DND-41 (cell line): ENCODE measurements around the gene FLT4.

Experiments used
- ATAC-seq: fragments of 200-7000 bp; cut with Tn5 transposase; 3 replicates; pipeline ENCODE4 v1.9.1; 2021; ENCODE audit warnings: low read depth; ENCODE audit not compliant: insufficient read depth
- DNase-seq: peaks from one replicate; pipeline ENCODE4 v3.0.0-alpha.2; 2020
- H2AFZ ChIP-seq: 2 replicates; pipeline ENCODE4 v1.6.0; 2012; ENCODE audit warnings: low read depth, low read length
- H3K27ac ChIP-seq: 2 replicates; pipeline ENCODE4 v1.5.1; 2012; ENCODE audit warnings: low read length, inconsistent platforms
- H3K27me3 ChIP-seq: fragments of 200-600 bp; sonication (generic); 2 replicates; pipeline ENCODE4 v1.6.0; 2012; ENCODE audit warnings: low read length, mild to moderate bottlenecking, inconsistent platforms; ENCODE audit not compliant: insufficient read depth, poor library complexity
- H3K36me3 ChIP-seq: 2 replicates; pipeline ENCODE4 v1.5.1; 2012; ENCODE audit warnings: low read length, inconsistent platforms; ENCODE audit not compliant: insufficient read depth
- H3K4me1 ChIP-seq: 2 replicates; pipeline ENCODE4 v1.5.1; 2012; ENCODE audit warnings: mild to moderate bottlenecking, low read length; ENCODE audit not compliant: insufficient read depth
- H3K4me2 ChIP-seq: 2 replicates; pipeline ENCODE4 v1.6.0; 2012; ENCODE audit warnings: mild to moderate bottlenecking, moderate library complexity, low read length, inconsistent platforms; ENCODE audit not compliant: insufficient read depth
- H3K4me3 ChIP-seq, 2 experiments: fragments of 200-600 bp in 1 of 2; shearing (Covaris generic) in 1 of 2; 2 replicates each; pipeline ENCODE4 v1.5.1; 2012 to 2016; ENCODE audit warnings: inconsistent platforms in 2 of 2, low read length in 2 of 2, mild to moderate bottlenecking in 2 of 2, low read depth in 1 of 2, moderate library complexity in 1 of 2
- H3K79me2 ChIP-seq: 2 replicates; pipeline ENCODE4 v1.6.0; 2012; ENCODE audit warnings: low read length, inconsistent platforms; ENCODE audit not compliant: insufficient read depth
- H3K9ac ChIP-seq: 2 replicates; pipeline ENCODE4 v1.6.0; 2012; ENCODE audit warnings: low read depth, mild to moderate bottlenecking, inconsistent platforms, low read length, moderate library complexity
- H3K9me3 ChIP-seq: 2 replicates; pipeline ENCODE4 v1.5.1; 2012; ENCODE audit warnings: low read length, moderate library complexity, mild to moderate bottlenecking, inconsistent platforms; ENCODE audit not compliant: insufficient read depth, severe bottlenecking
- H4K20me1 ChIP-seq: 2 replicates; pipeline ENCODE4 v1.6.0; 2012; ENCODE audit warnings: low read length; ENCODE audit not compliant: insufficient read depth
- EZH2 ChIP-seq: IDR thresholded peaks from 3 replicates; pipeline ENCODE4 v1.6.1; 2012; ENCODE audit warnings: borderline replicate concordance, low read depth, mild to moderate bottlenecking, moderate library complexity, low read length, inconsistent platforms; ENCODE audit not compliant: severe bottlenecking
- TF ChIP-seq, protein P1 (sequence below): IDR thresholded peaks from 2 replicates; pipeline ENCODE4 v1.5.1; 2012; ENCODE audit warnings: borderline replicate concordance, low read length, moderate library complexity, mild to moderate bottlenecking; ENCODE audit not compliant: poor library complexity, severe bottlenecking; ENCODE audit errors: extremely low read depth

Gene FLT4

GRCh38 chr5:180598316-180598701 lies 51.1 kb downstream of the FLT4 start:
- H3K79me2 ChIP-seq: no peaks in the 10 kb centered on the region
- no peaks in the 10 kb centered on the region for H3K36me3 ChIP-seq
- no peak for TF ChIP-seq EZH2
- TF ChIP-seq, protein P1, sequence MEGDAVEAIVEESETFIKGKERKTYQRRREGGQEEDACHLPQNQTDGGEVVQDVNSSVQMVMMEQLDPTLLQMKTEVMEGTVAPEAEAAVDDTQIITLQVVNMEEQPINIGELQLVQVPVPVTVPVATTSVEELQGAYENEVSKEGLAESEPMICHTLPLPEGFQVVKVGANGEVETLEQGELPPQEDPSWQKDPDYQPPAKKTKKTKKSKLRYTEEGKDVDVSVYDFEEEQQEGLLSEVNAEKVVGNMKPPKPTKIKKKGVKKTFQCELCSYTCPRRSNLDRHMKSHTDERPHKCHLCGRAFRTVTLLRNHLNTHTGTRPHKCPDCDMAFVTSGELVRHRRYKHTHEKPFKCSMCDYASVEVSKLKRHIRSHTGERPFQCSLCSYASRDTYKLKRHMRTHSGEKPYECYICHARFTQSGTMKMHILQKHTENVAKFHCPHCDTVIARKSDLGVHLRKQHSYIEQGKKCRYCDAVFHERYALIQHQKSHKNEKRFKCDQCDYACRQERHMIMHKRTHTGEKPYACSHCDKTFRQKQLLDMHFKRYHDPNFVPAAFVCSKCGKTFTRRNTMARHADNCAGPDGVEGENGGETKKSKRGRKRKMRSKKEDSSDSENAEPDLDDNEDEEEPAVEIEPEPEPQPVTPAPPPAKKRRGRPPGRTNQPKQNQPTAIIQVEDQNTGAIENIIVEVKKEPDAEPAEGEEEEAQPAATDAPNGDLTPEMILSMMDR: no peak
- no peak for DNase-seq
- H3K4me3 ChIP-seq: no peak overlapping the region
- no peak overlapping the region for H3K9ac ChIP-seq
- H3K4me2 ChIP-seq: no peak overlapping the region
- no peaks in the 10 kb centered on the region for H3K4me1 ChIP-seq
- no peak for ATAC-seq
- no peaks in the 10 kb centered on the region for H3K9me3 ChIP-seq
- no peaks in the 10 kb centered on the region for H4K20me1 ChIP-seq
- no peak overlapping the region for H2AFZ ChIP-seq
- H3K27ac ChIP-seq: no peak overlapping the region
- H3K27me3 ChIP-seq: no peaks in the 10 kb centered on the region

- no peak overlapping the region for H2AFZ ChIP-seq
- DNase-seq (no peak), ATAC-seq (no peak)
- no peaks in the 10 kb centered on the region for H3K79me2 ChIP-seq
- no peaks in the 10 kb centered on the region for H4K20me1 ChIP-seq
- H3K4me2 ChIP-seq: no peak overlapping the region
- no peaks in the 10 kb centered on the region for H3K27me3 ChIP-seq
- no peaks in the 10 kb centered on the region for H3K4me1 ChIP-seq
- no peak overlapping the region for H3K9ac ChIP-seq
- TF ChIP-seq EZH2: no peak
- H3K9me3 ChIP-seq: no peaks in the 10 kb centered on the region
- no peak overlapping the region for H3K27ac ChIP-seq
- H3K36me3 ChIP-seq: no peaks in the 10 kb centered on the region
- H3K4me3 ChIP-seq: no peak overlapping the region
Observed at GRCh38 chr5:180596668-180597231, 52.6 kb downstream of the FLT4 start.

GRCh38 chr5:180596115-180596667 lies 53.2 kb downstream of the FLT4 start:
- H3K79me2 ChIP-seq: no peaks in the 10 kb centered on the region
- H3K36me3 ChIP-seq: no peaks in the 10 kb centered on the region
- TF ChIP-seq, protein P1: no peak
- TF ChIP-seq EZH2: no peak
- DNase-seq (no peak), ATAC-seq (no peak)
- no peak overlapping the region for H3K9ac ChIP-seq
- H3K27ac ChIP-seq: no peak overlapping the region
- no peaks in the 10 kb centered on the region for H3K9me3 ChIP-seq
- no peaks in the 10 kb centered on the region for H4K20me1 ChIP-seq
- H3K4me2 ChIP-seq: no peak overlapping the region
- no peaks in the 10 kb centered on the region for H3K27me3 ChIP-seq
- H3K4me3 ChIP-seq: no peak overlapping the region
- H3K4me1 ChIP-seq: no peaks in the 10 kb centered on the region
- H2AFZ ChIP-seq: no peak overlapping the region

GRCh38 chr5:180595381-180596114 lies 53.9 kb downstream of the FLT4 start:
- Histone ChIP-seq H3K27ac (no peak overlapping the region), H3K4me1 (no peaks in the 10 kb centered on the region), H4K20me1 (no peaks in the 10 kb centered on the region), H3K9ac (no peak overlapping the region), H3K9me3 (no peaks in the 10 kb centered on the region), H3K4me2 (no peak overlapping the region), H3K36me3 (no peaks in the 10 kb centered on the region), H3K4me3 (no peak overlapping the region), H2AFZ (no peak overlapping the region), H3K27me3 (no peaks in the 10 kb centered on the region), H3K79me2 (no peaks in the 10 kb centered on the region)
- TF ChIP-seq, protein P1: no peak
- no peak for TF ChIP-seq EZH2
- DNase-seq (no peak), ATAC-seq (no peak)
